PC-9 (cell line): Measurements from ENCODE around the gene SPHK2.

Source experiments
- CTCF ChIP-seq: fragments of 200-600 bp; sonication (generic); conservative IDR thresholded peaks from 2 replicates; pipeline ENCODE4 v1.6.1; 2017; ENCODE audit warnings: mixed run types, antibody characterized with exemption, mild to moderate bottlenecking, moderate library complexity
- EZH2 ChIP-seq: fragments of 200-600 bp; sonication (generic); IDR thresholded peaks from 2 replicates; pipeline ENCODE4 v1.8.0; 2017; ENCODE audit warnings: antibody characterized with exemption, low read depth

DNA sequence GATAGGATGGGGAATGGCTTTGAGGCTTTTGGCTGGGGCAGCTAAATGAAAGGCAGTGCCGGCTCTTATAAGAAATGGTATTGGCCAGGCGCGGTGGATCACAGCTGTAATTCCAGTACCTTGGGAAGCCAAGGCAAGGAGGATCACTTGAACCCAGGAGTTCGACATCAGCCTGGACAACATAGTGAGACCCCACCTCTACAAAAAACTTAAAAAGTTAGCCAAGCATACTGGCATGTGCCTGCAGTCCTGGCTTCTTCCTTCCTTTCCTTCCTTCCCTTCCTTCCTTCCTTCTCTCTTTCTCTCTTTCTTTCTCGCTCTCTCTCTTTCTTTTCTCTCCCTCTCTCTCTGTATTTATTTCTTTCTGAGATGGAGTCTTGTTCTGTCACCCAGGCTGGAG is 23.6 kb downstream of the SPHK2 start:
- no peak for TF ChIP-seq EZH2
- no peak for TF ChIP-seq CTCF
